Loucy (cell line): Measurements from ENCODE around the gene SETD2.

Source experiments
- CTCF ChIP-seq: fragments of 200-600 bp; sonication (generic); conservative IDR thresholded peaks from 2 replicates; pipeline ENCODE4 v1.5.1; 2014; ENCODE audit warnings: mild to moderate bottlenecking, antibody characterized with exemption, low read length
- EZH2phosphoT487 ChIP-seq: fragments of 200-600 bp; IDR thresholded peaks from 2 replicates; pipeline ENCODE4 v1.6.1; 2018; ENCODE audit warnings: antibody characterized with exemption, mild to moderate bottlenecking, moderate library complexity, borderline replicate concordance

- TF ChIP-seq CTCF (no peak), EZH2phosphoT487 (no peak)
Observed at GRCh38 chr3:46984591-46985459, 179.1 kb downstream of the SETD2 start.
